Measurements from ENCODE around the gene CCDC182.

- TF ChIP-seq, protein P1, sequence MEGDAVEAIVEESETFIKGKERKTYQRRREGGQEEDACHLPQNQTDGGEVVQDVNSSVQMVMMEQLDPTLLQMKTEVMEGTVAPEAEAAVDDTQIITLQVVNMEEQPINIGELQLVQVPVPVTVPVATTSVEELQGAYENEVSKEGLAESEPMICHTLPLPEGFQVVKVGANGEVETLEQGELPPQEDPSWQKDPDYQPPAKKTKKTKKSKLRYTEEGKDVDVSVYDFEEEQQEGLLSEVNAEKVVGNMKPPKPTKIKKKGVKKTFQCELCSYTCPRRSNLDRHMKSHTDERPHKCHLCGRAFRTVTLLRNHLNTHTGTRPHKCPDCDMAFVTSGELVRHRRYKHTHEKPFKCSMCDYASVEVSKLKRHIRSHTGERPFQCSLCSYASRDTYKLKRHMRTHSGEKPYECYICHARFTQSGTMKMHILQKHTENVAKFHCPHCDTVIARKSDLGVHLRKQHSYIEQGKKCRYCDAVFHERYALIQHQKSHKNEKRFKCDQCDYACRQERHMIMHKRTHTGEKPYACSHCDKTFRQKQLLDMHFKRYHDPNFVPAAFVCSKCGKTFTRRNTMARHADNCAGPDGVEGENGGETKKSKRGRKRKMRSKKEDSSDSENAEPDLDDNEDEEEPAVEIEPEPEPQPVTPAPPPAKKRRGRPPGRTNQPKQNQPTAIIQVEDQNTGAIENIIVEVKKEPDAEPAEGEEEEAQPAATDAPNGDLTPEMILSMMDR (IDR thresholded peaks at IDR 0.05; ENCODE audit: low read depth, low read length), result no peak
- TF ChIP-seq POLR2A (IDR thresholded peaks at IDR 0.05; ENCODE audit: extremely low read depth, insufficient read length), result no peak
Measured at GRCh38 chr17:57722704-57723043, 22.4 kb downstream of the CCDC182 start.
